Measurements from ENCODE around the gene ICAM1. TPM values are rescaled to one million over a fixed set of nuclear protein-coding genes. Genes with fewer than 3 reads are reported as not detected.
A peak's percentile ranks its signal among the peaks of the same experiment; 100 is the strongest.
"Not testable (repeated sequence)": the region's sequence is repeated elsewhere in the genome, so short reads cannot be mapped to it uniquely, and the experiment has no call there.

Gene ICAM1
- 1 to 10 TPM; 5.8 to 6.5 (median 6.3) TPM for polyA plus RNA-seq (ENCODE audit: insufficient read length in 3 of 3)

DNA sequence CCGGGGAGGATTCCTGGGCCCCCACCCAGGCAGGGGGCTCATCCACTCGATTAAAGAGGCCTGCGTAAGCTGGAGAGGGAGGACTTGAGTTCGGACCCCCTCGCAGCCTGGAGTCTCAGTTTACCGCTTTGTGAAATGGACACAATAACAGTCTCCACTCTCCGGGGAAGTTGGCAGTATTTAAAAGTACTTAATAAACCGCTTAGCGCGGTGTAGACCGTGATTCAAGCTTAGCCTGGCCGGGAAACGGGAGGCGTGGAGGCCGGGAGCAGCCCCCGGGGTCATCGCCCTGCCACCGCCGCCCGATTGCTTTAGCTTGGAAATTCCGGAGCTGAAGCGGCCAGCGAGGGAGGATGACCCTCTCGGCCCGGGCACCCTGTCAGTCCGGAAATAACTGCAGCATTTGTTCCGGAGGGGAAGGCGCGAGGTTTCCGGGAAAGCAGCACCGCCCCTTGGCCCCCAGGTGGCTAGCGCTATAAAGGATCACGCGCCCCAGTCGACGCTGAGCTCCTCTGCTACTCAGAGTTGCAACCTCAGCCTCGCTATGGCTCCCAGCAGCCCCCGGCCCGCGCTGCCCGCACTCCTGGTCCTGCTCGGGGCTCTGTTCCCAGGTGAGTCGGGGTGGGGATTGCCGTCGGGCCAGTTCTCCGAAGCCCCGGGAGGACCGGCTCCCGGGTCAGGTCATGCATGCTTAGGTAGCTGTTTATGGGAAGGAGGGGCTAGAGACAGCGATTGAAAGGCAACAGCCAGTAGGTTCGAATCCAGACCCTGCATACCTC, at the start of gene ICAM1:
Gene ICAM1 (plus strand): TSS at position 505 of the 779 bp plus-strand sequence. CDS start 40 bp downstream, at position 545.
- DNase-seq (ENCODE audit: low read depth in 3 of 3, low spot score in 2 of 3) = no peak

DNA sequence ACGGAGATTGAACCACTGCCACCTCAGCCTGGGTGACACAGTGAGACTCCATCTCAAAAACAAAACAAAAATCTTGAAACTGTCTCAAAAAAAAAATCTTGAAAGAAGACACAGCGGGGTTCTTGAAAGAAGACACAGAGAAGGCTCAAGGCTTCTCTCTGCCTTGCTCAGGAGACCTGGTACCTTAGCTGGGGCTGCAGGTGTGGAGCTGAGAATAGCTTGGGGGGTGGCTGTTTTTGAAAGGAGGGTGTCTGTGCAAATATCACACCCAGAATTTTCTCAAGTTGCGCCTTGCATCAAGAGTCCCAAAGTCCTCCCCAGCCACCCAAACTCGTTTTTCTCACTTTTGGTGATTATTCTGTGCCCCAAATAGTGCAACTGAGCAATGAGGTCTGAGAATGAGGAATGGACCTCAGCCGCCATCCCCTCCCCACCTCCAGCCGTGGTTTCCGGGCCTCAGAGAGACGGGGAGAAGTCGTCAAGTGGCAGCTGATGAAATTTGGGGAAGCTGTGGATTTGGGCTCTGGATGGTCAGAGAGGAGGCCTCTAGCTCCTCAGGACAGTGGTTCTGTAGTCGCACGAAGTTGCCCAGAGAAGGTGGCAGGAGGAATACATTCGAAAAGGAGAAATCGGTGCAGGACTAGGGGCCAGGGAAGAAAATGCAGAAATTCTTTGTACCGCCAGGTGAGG, 48.6 kb upstream of the ICAM1 start:
- DNase-seq (ENCODE audit: low read depth in 3 of 3, low spot score in 2 of 3) = no peak

DNA sequence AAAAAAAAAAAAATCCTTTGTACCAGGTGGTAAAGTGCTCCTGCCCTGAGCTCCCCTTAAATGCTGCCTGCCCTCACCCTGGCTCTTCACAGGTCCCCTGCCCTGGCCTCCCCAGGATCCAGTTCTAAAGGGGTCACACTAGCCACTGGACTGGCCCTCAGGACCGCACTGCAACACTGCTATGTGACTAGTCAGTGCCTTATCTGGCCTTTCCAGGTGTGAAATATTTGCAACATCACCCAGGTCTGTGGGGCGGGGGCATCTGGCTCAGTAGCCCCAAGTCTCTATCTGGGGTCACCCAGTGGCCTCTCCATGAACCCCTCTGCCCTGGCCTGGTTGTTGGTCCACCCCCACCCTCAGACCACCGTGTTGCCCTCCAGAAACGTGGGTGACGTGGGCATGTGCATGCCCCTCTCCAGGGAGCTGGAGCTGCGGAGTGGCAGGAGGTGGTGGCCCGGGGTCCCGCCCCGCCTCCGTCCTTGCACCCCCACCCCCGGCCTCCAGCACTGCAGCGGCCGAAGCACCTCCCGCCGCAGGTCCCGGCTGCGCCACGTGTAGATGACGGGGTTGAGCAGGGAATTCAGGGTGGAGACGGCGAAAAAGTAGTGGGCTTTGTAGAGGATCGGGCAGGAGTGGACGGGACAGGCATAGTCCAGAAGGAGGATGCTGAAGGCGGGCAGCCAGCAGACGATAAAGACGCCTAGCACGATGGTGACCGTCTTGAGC, 47.3 kb upstream of the ICAM1 start:
- no peak for DNase-seq (ENCODE audit: low read depth in 3 of 3, low spot score in 2 of 3)

- no peak for DNase-seq (ENCODE audit: low read depth in 3 of 3, low spot score in 2 of 3)
Observed at GRCh38 chr19:10224337-10224736, 46.6 kb upstream of the ICAM1 start.

GRCh38 chr19:10226021-10226375, 44.9 kb upstream of the ICAM1 start:
- no peak for DNase-seq (ENCODE audit: low read depth in 3 of 3, low spot score in 2 of 3)

GRCh38 chr19:10226376-10227025, 44.4 kb upstream of the ICAM1 start:
- peak; percentile 65 to 78 (median 70) for DNase-seq (ENCODE audit: low read depth in 3 of 3, low spot score in 2 of 3)

- peak in 2 of 3 donors; percentile 56 for DNase-seq (ENCODE audit: low read depth in 3 of 3, low spot score in 2 of 3)
Observed at GRCh38 chr19:10227026-10227971, 43.6 kb upstream of the ICAM1 start.

GRCh38 chr19:10228393-10228792, 42.5 kb upstream of the ICAM1 start:
- no peak for DNase-seq (ENCODE audit: low read depth in 3 of 3, low spot score in 2 of 3)

DNA sequence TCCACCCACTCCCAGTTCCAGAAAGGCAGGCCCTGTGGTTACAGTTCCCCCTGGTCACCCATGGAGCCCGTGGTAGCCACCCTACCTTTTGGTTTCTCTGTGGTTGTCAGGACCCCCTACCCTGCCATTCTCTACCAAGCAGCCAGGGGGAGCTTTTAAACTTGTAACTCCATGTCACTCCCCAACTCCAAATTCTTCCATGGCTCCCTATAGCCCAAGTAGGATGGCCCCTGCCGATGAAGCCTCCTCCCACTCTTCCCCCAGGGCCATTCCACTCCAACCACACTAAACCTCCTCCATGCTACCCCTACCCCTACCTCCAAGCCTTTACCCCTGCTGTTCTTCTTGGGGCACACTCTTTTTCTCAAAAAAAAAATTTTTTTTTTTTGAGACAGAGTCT, 42.0 kb upstream of the ICAM1 start:
- DNase-seq (ENCODE audit: low read depth in 3 of 3, low spot score in 2 of 3) = no peak

GRCh38 chr19:10230173-10230860, 40.6 kb upstream of the ICAM1 start:
- DNase-seq (ENCODE audit: low read depth in 3 of 3, low spot score in 2 of 3) = peak in 1 of 3 donors; percentile 36

- peak in 2 of 3 donors; percentile 61 to 65 for DNase-seq (ENCODE audit: low read depth in 3 of 3, low spot score in 2 of 3)
Observed at GRCh38 chr19:10230861-10231611, 39.9 kb upstream of the ICAM1 start, which contains the start of gene S1PR2. TSS of gene S1PR2 (minus strand) at chr19:10231331. CDS start at chr19:10224905, 6,426 bp downstream.

GRCh38 chr19:10231612-10232228, 39.2 kb upstream of the ICAM1 start:
- DNase-seq (ENCODE audit: low read depth in 3 of 3, low spot score in 2 of 3) = no peak

- DNase-seq (ENCODE audit: low read depth in 3 of 3, low spot score in 2 of 3) = no peak
Observed at GRCh38 chr19:10233946-10234345, 37.0 kb upstream of the ICAM1 start.

DNA sequence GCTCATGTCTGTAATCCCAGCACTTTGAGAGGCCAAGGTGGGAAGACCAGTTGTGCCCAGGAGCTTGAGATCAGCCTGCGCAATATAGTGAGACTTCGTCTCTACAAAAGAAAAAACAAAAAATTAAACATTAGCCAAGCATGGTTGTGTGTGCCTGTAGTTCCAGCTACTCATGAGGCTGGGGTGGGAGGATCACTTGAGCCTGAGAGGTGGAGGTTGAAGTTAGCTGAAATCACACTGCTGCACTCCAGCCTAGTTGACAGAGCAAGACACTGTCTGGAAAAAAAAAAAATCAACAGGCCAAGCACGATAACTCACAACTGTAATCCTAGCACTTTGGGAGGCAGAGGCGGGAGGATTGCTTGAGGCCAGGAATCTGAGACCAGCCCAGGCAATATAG, 35.9 kb upstream of the ICAM1 start:
- no peak for DNase-seq (ENCODE audit: low read depth in 3 of 3, low spot score in 2 of 3)

- not testable (repeated sequence) for DNase-seq (ENCODE audit: low read depth in 3 of 3, low spot score in 2 of 3)
Observed at GRCh38 chr19:10235409-10235808, 35.5 kb upstream of the ICAM1 start.

DNA sequence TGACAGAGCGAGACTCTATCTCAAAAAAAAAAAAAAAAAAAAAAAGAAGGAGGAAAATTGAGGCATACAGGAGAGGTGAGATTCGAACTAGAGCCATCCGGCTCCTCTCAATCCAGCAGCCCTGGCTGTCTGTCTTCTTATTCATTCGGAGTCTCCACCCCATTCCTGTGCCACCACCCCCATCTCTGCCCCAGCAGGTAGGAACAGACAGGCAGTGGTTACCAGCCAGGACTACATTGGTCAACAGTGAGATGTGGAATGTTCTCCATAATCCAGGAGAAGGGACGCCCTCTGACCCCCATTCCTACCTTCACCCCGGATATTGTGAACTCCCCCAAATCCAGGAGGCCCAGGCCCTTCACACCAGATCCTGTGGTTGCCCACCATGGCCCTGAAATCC, 33.2 kb upstream of the ICAM1 start:
- DNase-seq (ENCODE audit: low read depth in 3 of 3, low spot score in 2 of 3) = no peak

DNA sequence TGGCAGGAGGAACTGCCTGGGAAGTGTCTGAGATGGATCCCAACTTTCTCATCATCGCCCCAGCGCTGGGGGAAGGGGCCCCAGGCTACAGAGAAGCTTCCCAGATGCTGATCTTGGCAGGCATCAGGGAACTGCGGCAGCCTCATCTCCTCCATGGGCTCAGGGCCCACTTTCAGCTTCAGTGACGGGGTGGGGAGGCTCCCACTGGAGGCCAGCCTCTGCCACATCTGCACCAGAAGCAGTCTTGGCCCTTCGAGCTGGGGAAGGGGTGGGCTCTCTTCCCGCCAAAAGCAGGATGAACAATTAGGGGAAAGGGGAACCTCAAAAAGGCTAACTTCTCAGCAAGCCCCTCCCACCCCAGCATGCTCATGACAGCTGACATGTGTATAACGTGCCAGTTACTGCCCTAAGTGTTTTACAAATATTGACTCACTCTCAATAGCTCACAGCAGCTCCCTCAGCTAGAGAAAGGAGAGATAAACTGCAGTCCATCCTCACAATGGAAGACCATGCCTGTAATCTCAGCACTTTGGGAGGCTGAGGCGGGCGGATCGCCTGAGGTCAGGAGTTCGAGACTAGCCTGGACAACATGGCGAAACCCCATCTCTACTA, 32.6 kb upstream of the ICAM1 start:
- DNase-seq (ENCODE audit: low read depth in 3 of 3, low spot score in 2 of 3) = peak in 1 of 3 donors; percentile 33
